NCI-H1436 treated with DMSO at 0.1 percent for 48 hours (cell line): ENCODE data around the gene RIMS4.

Experiments
- DNase-seq: peaks from one replicate; lab custom pipeline; 2025; lab: John Stamatoyannopoulos, UW

RIMS4 gene

DNA sequence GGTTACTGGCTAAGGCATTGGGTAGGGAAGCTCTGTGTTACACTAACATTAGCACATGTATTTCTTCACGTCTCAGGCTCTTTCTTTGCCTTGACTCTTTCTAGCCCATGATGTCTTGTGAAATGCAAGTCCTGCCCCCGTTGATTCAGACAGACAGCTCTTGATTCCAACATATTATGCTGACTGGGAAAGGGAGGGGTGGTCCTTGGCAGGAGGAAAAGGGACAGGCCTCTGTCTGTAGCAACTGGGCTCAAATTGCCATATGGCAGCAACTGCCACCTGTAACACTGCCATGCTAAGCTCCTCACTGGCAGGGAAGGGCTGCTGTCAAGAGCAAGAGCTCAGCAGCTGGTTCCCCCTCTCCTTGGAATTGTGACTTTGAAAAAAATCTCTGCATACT lies 70.4 kb downstream of the RIMS4 start:
- no peak for DNase-seq

- no peak for DNase-seq
These were observed 71.4 kb downstream of the RIMS4 start for GRCh38 chr20:44738813-44739477.

DNA sequence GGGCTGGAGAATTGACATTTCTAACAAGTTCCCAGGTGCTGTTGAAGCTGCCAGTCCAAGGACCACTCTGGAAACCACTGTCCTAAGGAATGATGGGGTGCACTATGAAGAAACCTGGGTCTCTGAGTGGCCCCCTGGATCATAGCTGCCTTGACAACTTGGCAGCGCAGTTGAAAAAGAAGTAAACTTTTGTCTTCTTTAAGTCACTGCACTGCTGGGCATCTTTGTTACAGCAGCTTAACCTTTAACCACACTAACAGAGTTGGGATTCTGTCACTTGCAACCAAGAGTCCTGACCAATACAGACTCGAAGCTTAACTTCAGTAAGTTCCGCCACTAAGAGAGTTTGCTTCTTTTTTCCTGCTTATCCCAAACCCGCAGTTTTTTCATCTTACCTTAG lies 73.2 kb downstream of the RIMS4 start:
- no peak for DNase-seq

DNA sequence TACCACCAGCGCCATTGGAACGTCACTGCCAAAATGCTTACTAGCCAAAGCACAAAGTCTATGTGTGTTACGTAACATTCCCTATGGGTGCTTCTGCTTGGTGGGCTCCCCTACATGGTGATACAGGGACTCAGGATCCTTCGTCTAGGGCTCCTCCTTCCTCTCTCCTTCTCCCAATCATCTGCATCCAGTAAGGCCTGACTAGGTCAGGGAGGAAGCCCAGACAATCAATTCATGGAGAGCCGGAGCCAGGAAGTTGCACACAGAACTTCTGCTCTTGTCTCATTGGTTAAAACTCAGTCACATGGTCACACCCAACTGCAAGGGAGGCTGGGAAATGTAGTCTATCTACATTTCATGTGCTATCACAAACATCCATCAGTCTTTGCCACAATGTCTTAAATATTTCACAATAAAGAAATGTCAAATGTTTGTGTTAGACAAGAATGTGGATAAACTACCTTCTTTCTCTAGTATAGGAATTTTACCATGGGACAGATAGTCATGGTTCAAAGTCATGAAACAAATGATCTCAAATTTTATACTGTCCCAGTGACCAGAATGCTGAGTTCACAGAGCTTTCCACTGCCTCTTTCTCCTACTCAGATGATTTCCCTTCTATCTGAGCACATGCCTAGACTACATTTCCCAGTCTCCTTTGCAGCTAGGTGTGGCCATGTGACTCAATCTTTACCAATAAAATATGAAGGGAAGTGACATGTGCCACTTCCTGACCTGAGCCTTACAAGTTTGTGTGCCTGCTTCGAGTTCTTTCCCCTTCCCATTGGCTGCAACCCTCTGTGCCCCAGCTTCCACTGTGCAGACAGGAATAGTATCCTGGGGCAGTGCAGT lies 74.0 kb downstream of the RIMS4 start:
- DNase-seq: no peak

GRCh38 chr20:44735816-44736169 lies 74.6 kb downstream of the RIMS4 start:
- no peak for DNase-seq

DNA sequence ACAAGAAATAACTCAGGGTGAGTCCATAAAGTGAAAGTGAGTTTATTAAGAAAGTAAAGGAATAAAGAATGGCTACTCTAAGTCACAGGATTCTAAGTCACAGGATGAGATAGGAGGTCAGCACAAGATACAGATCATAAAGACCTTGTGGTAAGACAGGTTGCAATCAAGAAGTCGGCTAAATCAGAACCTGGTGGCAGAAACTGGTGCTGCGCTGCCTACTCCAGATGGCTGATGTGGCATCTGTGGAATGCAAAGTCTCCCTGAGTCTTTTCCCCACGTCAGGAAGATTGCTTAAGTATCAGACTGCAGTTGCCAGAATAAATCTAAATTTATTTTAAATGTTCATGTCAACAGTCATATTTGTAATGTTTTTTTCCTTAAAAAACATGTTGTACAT lies 75.4 kb downstream of the RIMS4 start:
- DNase-seq: no peak

GRCh38 chr20:44733341-44734069 lies 76.8 kb downstream of the RIMS4 start:
- DNase-seq: no peak

- DNase-seq: no peak
These were observed 78.0 kb downstream of the RIMS4 start for GRCh38 chr20:44732327-44732726.

- no peak for DNase-seq
These were observed 78.7 kb downstream of the RIMS4 start for GRCh38 chr20:44731657-44732056.

- DNase-seq: no peak
These were observed 79.9 kb downstream of the RIMS4 start for GRCh38 chr20:44730441-44730840.

DNA sequence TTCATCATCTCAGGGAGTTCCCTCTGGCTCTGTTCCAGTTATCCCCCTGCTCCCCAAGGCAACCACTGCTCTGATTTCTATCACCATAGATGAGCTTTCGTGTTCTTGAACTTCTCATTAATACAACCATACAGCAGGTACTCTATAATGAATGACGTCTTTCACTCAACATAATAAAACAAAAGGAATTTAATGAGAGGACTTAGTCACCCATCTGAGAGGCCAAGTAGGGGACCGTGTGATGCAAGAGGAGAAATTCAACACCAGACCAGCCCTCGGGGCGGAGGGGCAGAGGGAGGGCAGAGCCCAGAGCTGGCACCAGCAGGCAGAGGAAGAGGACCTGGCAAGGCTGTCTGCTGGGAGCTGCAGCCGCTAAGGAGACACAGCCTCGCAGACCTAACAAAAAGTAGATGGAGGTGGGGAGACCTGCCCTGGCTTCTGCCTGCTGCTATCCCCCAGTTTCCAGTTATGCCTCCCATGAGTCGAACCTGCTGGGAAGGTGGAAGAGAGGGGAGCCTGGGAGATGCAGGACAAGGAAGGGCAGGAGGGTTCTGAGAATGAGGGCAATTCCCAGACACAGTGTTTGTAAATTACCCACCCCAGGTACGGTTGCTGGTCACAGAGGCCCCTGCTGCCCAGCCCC lies 81.4 kb downstream of the RIMS4 start:
- DNase-seq: no peak

GRCh38 chr20:44727651-44728050 lies 82.7 kb downstream of the RIMS4 start:
- no peak for DNase-seq

GRCh38 chr20:44727039-44727438 lies 83.3 kb downstream of the RIMS4 start:
- DNase-seq: no peak

DNA sequence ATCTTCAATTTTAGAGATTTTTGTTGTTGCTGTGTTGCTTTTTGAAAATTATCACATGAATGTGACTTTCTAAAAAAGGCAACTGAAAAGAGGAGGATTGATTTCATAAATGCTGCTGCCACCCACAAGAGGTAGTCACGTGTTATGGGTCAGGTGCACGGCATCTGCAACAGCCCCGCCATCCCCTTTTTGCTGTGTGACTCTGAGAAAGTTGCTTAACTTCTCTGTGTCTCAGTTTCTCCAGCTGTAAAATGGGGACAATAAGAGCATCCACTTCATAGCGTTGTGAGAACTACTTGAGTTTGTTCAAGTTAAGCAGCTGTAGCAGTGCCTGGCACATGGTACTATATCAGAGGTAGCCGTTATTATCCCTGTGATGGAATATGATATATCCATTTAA lies 84.5 kb downstream of the RIMS4 start:
- no peak for DNase-seq

DNA sequence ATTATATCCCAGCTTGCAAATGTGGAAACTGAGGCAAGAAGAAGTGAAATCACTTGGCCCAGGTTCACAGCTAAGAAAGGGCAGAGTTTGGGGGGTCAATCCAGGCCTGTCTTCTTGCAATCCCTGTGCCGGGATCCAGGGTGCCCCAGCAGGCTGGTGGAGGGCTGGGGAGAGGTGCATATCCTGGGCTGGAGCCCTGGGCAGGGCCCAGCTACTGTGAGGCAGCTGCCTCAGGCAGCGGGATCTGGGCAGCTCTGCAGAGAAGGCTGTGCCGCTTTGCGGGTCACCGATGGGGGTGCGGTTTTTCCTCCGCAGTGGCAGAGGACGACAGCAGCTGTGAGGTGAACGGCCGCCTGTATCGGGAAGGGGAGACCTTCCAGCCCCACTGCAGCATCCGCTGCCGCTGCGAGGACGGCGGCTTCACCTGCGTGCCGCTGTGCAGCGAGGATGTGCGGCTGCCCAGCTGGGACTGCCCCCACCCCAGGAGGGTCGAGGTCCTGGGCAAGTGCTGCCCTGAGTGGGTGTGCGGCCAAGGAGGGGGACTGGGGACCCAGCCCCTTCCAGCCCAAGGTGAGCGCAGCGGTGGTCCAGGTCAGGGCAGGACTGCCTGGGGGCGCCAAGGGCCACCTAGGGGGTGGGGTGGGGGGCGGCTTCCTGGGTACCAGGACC lies 85.8 kb downstream of the RIMS4 start:
- DNase-seq: no peak

GRCh38 chr20:44723798-44724362 lies 86.5 kb downstream of the RIMS4 start:
- no peak for DNase-seq

- DNase-seq: no peak
These were observed 87.0 kb downstream of the RIMS4 start for GRCh38 chr20:44723391-44723790.

GRCh38 chr20:44722990-44723389 lies 87.4 kb downstream of the RIMS4 start:
- DNase-seq: no peak

DNA sequence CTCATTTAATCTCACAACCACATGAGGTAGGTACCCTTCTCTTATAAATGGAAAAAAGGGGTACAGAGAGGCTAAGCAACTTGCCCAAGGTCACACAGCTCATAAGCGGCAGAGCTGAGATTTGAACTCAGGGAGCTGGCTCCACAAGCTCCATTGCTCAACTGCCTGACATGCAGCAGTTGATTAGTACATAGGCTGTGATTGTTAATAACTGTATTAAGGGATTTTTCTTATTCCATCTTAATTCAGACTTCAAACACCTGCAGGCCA lies 88.6 kb downstream of the RIMS4 start:
- no peak for DNase-seq

DNA sequence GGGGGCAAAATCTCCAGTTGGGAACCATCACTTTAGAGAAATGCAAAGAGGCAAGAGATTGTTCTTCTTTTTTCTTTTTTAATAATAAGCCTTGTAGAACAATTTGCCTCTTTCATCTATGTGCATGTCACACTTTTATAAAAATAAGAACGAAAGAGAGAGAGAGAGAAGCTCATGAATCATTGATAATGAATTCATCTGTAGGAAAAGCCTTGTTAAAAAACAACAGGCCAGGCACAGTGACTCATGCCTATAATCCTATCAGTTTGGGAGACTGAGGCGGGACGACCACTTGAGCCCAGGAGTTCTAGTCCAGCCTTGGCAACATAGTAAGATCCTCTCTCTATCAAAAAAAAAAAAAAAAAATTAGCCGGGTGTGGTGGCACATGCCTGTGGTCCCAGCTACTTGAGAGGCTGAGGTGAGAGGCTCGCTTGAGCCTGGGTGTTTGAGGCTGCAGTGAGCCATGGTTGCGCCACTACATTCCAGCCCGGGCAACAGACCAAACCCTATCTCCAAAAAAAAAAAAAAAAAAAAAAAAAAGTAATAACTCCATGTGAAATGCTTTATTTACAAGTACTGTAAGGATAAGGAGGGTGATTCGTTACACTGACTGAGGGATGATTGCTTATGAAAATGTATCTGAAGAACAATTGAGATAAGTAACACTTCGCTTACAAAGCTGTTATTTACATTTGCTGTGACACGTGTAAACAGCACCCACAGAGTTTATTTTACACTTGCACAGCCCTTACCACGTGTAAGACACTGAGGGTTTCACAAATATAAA lies 89.2 kb downstream of the RIMS4 start:
- DNase-seq: no peak

DNA sequence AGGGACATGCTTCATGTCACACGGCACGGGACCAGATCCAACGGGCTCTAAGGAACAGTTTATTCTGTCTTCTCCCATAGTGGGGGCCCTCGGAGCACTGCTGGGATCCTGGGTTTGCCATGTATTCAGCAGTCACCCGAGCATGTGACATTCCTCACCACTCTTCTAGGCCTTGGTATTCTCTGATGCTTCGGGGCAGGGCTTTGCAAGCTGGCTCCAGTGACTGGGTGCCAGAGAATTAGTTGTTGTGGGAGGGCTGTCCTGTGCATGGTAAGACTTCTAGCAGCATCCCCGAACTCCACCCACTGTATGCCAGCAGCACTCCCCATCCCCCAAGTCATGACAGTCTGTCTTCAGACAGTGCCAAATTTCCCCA lies 89.7 kb downstream of the RIMS4 start:
- DNase-seq: no peak
